Right renal cortex interstitium (tissue), 3 donors: ENCODE results near the gene ANKMY2. TPM values are rescaled to one million over a fixed set of nuclear protein-coding genes. Genes with fewer than 3 reads are reported as not detected.

Experiments
- polyA plus RNA-seq, 3 donors: library from polyadenylated mRNA; unstranded; fragments of 120-200 nt; gene quantifications; one replicate each; pipeline ENCODE4 v1.2.1, GENCODE V29; 2013; ENCODE audit not compliant: insufficient read length in 3 of 3

Gene ANKMY2
- polyA plus RNA-seq, 3 donors = 33.3 to 36.2 (median 36.0) TPM

Other genes starting within 250 kb of the ANKMY2 start
- 1 to 10 TPM; 4.4 to 5.2 (median 4.4) TPM for gene CRPPA, start 224.2 kb downstream of the ANKMY2 start, polyA plus RNA-seq
- 10 to 100 TPM; 52.8 to 60.6 (median 58.6) TPM for gene SOSTDC1, start 180.0 kb downstream of the ANKMY2 start, polyA plus RNA-seq
- not detected for gene LRRC72, start 118.9 kb downstream of the ANKMY2 start, polyA plus RNA-seq
- 10 to 100 TPM; 79.1 to 82.1 (median 79.3) TPM for gene BZW2, start 427 bp upstream of the ANKMY2 start, polyA plus RNA-seq
- gene TSPAN13, start 108.0 kb upstream of the ANKMY2 start, polyA plus RNA-seq = 10 to 100 TPM; 26.7 to 30.3 (median 30.2) TPM
- gene AGR2, start 159.2 kb upstream of the ANKMY2 start, polyA plus RNA-seq = 10 to 100 TPM; 56.4 to 75.9 (median 75.7) TPM
- 1 to 10 TPM; 2.1 to 2.9 (median 2.4) TPM for gene AGR3, start 236.2 kb upstream of the ANKMY2 start, polyA plus RNA-seq